Suprapubic skin (tissue), 4 donors: Measurements from ENCODE around the gene CHID1.

Experiments
- EP300 ChIP-seq: sonication (generic); formaldehyde crosslinking; IDR thresholded peaks from one replicate; pipeline ENCODE4 v1.6.1; 2017; ENCODE audit warnings: antibody characterized with exemption
- POLR2A ChIP-seq, 2 donors: fragments of 450-650 bp; IDR thresholded peaks; one replicate each; pipeline ENCODE4 v1.6.1; 2017; ENCODE audit warnings: antibody characterized with exemption in 2 of 2, mild to moderate bottlenecking in 2 of 2, moderate library complexity in 2 of 2
- POLR2AphosphoS5 ChIP-seq, 3 donors: sonication (generic); formaldehyde crosslinking; IDR thresholded peaks; one replicate each; pipeline ENCODE4 v1.6.1; 2017; ENCODE audit warnings: antibody characterized with exemption in 3 of 3
- TF ChIP-seq, protein P1 (sequence below), 2 donors: fragments of 200-600 bp in 1 of 2; fragments of 450-650 bp in 1 of 2; sonication (generic) in 1 of 2; IDR thresholded peaks; one replicate each; pipeline ENCODE4 v1.5.1; 2016 to 2019; ENCODE audit warnings: antibody characterized with exemption in 2 of 2, mild to moderate bottlenecking in 1 of 2, moderate library complexity in 1 of 2

- TF ChIP-seq, protein P1, sequence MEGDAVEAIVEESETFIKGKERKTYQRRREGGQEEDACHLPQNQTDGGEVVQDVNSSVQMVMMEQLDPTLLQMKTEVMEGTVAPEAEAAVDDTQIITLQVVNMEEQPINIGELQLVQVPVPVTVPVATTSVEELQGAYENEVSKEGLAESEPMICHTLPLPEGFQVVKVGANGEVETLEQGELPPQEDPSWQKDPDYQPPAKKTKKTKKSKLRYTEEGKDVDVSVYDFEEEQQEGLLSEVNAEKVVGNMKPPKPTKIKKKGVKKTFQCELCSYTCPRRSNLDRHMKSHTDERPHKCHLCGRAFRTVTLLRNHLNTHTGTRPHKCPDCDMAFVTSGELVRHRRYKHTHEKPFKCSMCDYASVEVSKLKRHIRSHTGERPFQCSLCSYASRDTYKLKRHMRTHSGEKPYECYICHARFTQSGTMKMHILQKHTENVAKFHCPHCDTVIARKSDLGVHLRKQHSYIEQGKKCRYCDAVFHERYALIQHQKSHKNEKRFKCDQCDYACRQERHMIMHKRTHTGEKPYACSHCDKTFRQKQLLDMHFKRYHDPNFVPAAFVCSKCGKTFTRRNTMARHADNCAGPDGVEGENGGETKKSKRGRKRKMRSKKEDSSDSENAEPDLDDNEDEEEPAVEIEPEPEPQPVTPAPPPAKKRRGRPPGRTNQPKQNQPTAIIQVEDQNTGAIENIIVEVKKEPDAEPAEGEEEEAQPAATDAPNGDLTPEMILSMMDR (IDR thresholded peaks at IDR 0.05): peak in 1 of 2 donors; percentile 12
- TF ChIP-seq POLR2A (IDR thresholded peaks at IDR 0.05) (no peak), EP300 (no peak), POLR2AphosphoS5 (IDR thresholded peaks at IDR 0.05) (no peak)
These were observed 12.5 kb downstream of the CHID1 start for GRCh38 chr11:898143-898511.
